Activated naive CD4-positive, alpha-beta T cell treated with anti-CD3 and anti-CD28 coated beads, Interleukin-2, amount 50 U/mL, for 72 hours (primary cell): ENCODE measurements around the gene KCNQ1. TPM values are rescaled to one million over a fixed set of nuclear protein-coding genes. Genes with fewer than 3 reads are reported as not detected.

Source experiments
- ATAC-seq, 2 donors: fragments of 150-1000 bp; cut with Tn5 transposase; 2 replicates each; pipeline ENCODE4 v1.10.0; 2021; ENCODE audit warnings: mild to moderate bottlenecking in 2 of 2, moderate library complexity in 2 of 2
- DNase-seq, 2 donors: peaks; one replicate each; pipeline ENCODE4 v3.0.0; 2021 to 2022; ENCODE audit warnings: low spot score in 2 of 2
- H3K27ac Mint-ChIP-seq, 2 donors: one replicate each; pipeline ENCODE4 v1.8.0; 2022; ENCODE audit warnings: mild to moderate bottlenecking in 2 of 2, mixed read lengths in 2 of 2
- H3K36me3 Mint-ChIP-seq, 2 donors: one replicate each; pipeline ENCODE4 v1.8.0; 2022; ENCODE audit warnings: mixed read lengths in 2 of 2
- H3K9me3 Mint-ChIP-seq, 2 donors: one replicate each; pipeline ENCODE4 v1.8.0; 2022; ENCODE audit warnings: mixed read lengths in 2 of 2
- total RNA-seq, 2 donors: library from RNA; stranded (reverse); gene quantifications; one replicate each; pipeline ENCODE4 v1.2.3, GENCODE V29; 2022

Gene KCNQ1
- total RNA-seq, 2 donors from 2014 or later: 12.2 to 19.3 TPM

DNA sequence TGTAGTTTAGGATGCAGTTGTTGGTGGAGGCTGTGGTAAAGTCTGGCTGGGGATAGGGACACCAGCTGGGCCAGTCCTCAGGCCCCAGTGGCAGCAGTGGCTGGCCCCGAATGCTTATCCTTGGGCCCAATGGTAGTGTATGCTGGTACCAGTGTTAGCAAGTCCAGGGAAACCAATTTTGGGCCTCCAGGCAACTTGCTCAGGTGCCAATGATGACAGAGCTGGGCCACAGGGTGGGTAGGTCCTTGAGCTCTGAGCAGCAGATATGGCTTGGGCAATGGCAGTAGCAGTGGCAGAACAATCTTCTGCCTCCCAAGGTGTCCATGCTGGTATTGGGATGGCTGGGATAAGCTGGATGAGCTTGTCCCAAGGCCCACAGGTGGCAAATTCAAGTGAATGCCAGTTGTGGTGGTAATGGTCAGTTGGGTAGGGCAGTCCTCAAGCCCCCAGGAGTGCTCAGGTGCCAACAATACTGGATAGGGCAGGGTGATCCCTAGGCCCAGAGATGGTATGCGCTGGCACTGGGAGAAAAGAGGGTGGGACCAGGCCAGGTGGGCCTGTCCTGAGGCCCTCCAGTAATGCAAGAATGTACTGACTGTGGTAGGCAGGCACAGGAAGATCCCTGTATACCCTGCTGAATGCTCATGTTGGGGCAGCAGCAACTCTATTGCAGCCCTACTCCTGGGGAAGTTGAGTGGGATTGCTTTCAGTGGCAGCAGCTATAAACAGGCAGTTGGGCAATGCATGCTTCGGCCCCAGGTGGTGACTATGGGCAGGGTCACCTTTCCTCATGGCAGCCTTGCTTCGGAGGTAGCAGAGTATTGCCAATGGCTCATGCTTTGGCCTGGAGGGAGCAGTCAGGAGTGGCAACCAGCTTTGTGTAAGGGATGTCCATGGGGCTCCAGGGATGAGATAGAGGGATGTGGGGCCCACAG lies 200.3 kb downstream of the KCNQ1 start:
- no peak overlapping the region for H3K27ac Mint-ChIP-seq
- DNase-seq (no peak), ATAC-seq (no peak)
- H3K36me3 Mint-ChIP-seq: peaks cover 68 to 83% of the 10 kb centered on the region in 2 donors
- H3K9me3 Mint-ChIP-seq: peaks cover 56 to 60% of the 10 kb centered on the region in 2 donors

DNA sequence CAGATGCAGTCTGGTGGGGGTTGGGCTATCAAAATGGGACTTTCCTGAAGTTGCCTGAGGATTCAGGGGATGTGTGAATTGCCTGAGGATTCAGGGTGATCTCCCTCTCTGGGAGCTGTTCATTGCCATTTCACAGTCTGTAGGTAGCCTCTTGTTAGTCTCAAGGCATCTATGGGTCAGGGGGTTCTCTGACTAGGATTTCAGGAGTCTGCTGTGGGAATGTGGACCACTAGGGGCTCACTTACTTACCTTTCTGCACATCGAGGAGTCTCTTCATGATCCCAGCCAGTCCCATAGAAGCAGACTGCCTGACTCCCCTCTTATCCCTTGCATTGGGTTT lies 200.9 kb downstream of the KCNQ1 start:
- ATAC-seq (no peak), DNase-seq (no peak)
- Mint-ChIP-seq H3K9me3 (peaks cover 57 to 59% of the 10 kb centered on the region in 2 donors), H3K36me3 (peaks cover 68 to 83% of the 10 kb centered on the region in 2 donors), H3K27ac (no peak overlapping the region)

DNA sequence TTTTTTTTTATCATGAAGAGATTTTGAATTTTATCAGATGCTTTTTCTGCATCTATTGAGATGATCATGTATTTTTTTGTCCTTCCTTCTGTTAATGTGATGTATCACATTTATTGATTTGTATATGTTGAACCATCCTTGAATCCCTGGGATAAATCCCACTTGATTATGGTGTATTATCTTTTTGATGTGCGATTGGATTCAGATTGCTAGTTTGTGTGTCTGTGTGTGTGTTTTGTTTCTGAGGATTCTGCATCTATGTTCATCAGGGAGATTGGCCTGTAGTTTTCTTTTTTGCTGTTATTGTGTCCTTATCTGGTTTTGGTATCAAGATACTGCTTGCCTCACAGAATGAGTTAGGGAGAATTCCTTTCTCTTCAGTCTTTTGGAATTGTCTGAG lies 202.4 kb downstream of the KCNQ1 start:
- Mint-ChIP-seq H3K36me3 (peaks cover 61 to 73% of the 10 kb centered on the region in 2 donors), H3K9me3 (peaks cover 49 to 58% of the 10 kb centered on the region in 2 donors), H3K27ac (no peak overlapping the region)
- no peak for DNase-seq
- ATAC-seq: no peak

DNA sequence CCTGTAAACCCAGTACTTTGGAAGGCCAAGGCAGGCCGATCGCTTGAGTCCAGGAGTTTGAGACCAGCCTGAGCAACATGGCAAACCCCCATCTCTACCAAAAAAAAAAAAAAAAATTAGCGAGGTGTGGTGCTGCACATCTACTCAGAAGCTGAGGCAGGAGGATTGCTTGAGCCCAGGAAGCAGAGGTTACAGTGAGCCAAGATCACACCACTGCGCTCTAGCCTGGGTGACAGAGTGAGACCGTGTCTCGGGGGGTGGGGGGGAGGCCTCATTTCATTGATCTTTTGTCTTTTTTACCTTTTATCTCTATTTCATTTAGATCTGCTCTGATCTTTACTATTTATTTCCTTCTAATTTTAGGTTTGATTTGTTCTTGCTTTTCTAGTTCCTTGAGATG lies 203.1 kb downstream of the KCNQ1 start:
- ATAC-seq (no peak), DNase-seq (no peak)
- H3K36me3 Mint-ChIP-seq: peaks cover 61 to 70% of the 10 kb centered on the region in 2 donors
- peaks cover 43 to 52% of the 10 kb centered on the region in 2 donors for H3K9me3 Mint-ChIP-seq
- no peak overlapping the region for H3K27ac Mint-ChIP-seq

DNA sequence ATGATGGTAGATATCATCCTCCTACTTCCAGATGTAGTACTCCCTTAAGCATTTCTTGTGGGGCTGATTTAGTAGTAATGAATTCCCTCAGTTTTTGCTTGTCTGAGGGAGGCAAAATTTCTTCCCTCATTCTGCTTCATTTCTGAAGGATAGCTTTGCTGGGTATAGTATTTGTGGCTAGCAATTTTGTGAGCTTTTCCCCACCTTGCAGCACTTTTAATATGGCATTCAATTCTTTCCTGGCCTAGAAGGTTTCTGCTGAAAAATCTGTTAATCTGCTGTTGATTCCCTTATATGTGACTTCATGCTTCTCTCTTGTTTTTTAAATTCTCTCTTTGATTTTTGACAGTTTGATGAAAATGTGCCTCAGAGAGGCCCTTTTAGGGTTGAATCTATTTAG lies 204.6 kb downstream of the KCNQ1 start:
- H3K9me3 Mint-ChIP-seq: peaks cover 32 to 39% of the 10 kb centered on the region in 2 donors
- H3K36me3 Mint-ChIP-seq: peaks cover 46 to 58% of the 10 kb centered on the region in 2 donors
- H3K27ac Mint-ChIP-seq: no peak overlapping the region
- ATAC-seq (no peak), DNase-seq (no peak)

DNA sequence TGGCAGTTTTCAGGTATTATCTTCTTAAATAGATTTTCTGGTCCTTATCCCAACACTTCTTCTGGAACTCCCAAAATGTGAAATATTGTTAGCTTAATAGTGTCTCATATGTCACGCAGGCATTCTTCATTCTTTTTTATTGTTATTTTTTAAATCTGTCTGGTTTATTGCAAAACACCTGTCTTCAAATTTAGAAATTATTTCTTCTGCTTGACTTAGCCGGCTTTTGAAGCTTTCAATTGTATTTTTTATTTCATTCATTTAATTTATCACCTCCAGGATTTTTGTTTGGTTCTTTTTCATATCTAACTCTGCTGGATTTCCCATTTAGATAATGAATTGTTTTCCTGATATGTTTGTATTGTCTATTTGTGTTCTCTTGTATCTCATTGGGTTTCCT lies 205.0 kb downstream of the KCNQ1 start:
- no peak for ATAC-seq
- peaks cover 28 to 36% of the 10 kb centered on the region in 2 donors for H3K9me3 Mint-ChIP-seq

DNA sequence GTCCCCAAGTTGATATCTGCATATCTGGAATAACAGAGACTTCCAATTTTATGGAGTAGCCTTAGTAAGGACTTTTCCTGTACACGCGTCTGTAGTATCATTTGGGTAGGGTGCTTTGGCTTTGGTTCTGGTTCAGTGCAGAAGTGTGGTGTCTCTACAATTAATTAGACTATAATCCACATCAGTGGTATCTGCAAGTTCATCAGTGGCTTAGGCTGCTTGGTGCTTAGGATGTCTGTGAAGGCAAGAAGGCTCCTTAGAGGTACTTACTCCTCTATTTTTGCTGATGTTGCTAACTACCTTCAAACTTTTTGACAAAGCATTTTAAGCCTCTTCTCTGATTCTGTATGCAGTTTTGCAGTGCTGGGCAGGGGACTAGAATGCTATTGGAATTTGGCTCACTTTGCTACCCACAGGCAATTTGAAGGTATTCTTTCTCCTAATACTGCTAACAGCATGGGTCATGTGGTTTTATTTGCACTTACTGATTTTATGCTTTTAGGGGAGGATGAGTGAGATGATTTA lies 205.6 kb downstream of the KCNQ1 start:
- Mint-ChIP-seq H3K27ac (no peak overlapping the region), H3K36me3 (peaks cover 42 to 48% of the 10 kb centered on the region in 2 donors), H3K9me3 (peaks cover 24 to 36% of the 10 kb centered on the region in 2 donors)
- no peak for ATAC-seq
- no peak for DNase-seq

More for the DNA sequence above, 205.0 kb downstream of the KCNQ1 start:
- H3K27ac Mint-ChIP-seq: no peak overlapping the region
- DNase-seq: no peak
- H3K36me3 Mint-ChIP-seq: peaks cover 42 to 53% of the 10 kb centered on the region in 2 donors

DNA sequence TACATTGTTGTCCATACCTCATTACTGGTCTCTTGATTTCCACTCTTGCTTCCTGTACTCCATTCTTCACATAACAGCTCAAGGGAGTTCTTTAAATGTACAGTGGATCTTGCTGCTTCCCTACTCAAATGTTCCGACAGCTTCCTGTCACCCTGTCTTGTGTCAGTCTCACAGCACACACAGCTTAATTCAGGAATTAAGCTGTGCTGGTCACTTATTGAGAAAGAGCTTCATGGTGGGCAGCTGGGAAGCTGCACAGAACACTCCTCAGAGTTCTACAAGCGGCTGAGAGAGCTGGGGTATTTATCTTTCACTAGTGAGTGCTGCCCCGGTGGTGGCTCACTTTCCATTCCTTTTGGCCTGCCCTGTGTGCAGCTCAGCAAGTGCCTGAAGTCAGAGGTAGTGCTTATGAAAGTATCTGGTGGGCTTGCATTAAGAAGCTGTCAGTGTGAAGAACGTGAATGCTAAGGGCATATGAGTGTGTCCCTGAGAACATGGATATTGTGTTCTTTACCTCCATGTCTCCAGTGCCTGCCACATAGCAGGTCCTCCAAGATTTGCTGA lies 206.3 kb downstream of the KCNQ1 start:
- Mint-ChIP-seq H3K9me3 (peaks cover 24 to 36% of the 10 kb centered on the region in 2 donors), H3K27ac (no peak overlapping the region)

DNA sequence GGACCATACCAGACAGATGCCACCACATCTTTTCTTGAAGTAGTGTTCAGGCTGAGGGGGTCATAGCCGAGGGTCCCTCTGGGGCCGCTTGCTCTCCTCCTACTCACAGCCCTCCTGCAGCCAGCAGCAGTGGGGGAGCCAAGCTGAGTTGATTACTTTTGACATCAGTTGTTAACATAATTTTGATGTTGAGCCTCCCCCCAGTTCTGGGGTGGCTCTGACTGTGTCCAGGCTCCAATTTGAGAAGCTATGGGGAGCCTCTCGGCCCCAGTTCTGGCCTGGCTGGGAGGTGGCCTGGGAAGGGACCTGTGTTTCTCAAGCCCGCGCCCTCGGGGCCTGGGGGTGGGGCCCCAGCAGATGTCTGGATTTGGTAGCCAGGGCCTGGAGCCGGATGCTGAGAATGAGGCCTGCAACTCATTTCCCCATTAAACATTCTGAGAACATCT lies 207.0 kb downstream of the KCNQ1 start:
- Mint-ChIP-seq H3K27ac (no peak overlapping the region), H3K36me3 (peaks cover 40 to 42% of the 10 kb centered on the region in 2 donors), H3K9me3 (peaks cover 23 to 35% of the 10 kb centered on the region in 2 donors)
- DNase-seq: no peak
- no peak for ATAC-seq

More for the DNA sequence above, 206.3 kb downstream of the KCNQ1 start:
- peaks cover 42 to 46% of the 10 kb centered on the region in 2 donors for H3K36me3 Mint-ChIP-seq
- no peak for DNase-seq
- no peak for ATAC-seq

DNA sequence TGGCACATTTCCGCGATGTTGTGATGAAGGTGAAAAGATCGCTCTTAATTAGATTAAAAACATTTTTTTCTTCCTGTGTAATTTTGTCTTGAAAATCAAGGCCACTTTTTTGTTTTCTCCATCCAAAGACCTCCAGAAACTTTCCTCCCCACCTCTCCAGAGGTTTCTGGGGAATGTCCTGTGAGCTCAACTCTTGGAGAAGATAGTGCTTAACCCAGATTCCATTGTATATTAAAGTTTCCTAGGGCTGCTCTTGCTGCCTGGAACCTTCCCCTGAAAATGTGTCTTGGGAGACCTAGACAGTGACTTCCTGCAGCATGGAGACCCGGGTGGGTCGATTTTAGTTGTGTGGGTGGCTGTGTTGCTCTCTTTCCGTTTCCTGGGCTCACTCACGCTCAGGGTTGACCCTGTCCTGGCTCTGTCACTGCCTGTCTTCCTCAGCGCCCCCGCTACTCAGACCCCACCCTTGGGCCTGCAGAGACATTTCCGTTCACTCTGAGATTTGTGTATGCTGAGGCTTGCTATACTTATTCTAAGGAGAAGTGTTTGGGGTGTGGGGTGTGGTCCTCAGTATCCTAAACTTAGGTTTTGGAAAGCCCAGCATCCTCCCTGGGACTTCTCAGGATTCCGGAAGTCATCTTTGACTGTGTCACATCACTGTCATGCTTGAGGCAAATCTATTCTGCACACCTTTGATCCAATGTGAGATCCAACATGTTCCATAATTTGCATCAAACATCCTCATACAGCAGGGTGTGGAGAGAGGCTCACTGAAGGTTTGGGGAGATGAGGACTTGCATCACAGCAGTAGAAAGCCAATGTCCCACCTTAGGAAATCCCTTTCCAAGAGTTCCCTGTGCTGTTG lies 207.8 kb downstream of the KCNQ1 start:
- DNase-seq (no peak), ATAC-seq (no peak)
- H3K36me3 Mint-ChIP-seq: peaks cover 33 to 35% of the 10 kb centered on the region in 2 donors
- peaks cover 16 to 28% of the 10 kb centered on the region in 2 donors for H3K9me3 Mint-ChIP-seq
- no peak overlapping the region for H3K27ac Mint-ChIP-seq

DNA sequence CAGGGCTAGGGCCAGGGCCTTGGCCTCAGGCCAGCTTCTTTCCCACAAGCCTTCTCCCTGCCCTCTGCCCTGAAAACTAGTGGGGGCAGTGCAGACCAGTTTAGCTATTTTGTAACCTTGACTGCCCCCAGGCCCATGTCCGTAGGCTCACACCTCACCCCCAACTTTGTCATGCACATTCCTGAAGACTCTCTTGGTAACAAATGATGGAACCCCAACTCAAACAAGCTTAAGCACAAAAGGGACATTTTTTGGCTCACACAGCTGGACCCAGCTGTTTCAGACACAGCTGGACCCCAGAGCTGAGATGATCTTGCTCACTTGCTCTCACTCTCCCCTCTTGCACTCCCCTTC lies 208.4 kb downstream of the KCNQ1 start:
- H3K9me3 Mint-ChIP-seq: peaks cover 16 to 24% of the 10 kb centered on the region in 2 donors
- no peak for ATAC-seq

DNA sequence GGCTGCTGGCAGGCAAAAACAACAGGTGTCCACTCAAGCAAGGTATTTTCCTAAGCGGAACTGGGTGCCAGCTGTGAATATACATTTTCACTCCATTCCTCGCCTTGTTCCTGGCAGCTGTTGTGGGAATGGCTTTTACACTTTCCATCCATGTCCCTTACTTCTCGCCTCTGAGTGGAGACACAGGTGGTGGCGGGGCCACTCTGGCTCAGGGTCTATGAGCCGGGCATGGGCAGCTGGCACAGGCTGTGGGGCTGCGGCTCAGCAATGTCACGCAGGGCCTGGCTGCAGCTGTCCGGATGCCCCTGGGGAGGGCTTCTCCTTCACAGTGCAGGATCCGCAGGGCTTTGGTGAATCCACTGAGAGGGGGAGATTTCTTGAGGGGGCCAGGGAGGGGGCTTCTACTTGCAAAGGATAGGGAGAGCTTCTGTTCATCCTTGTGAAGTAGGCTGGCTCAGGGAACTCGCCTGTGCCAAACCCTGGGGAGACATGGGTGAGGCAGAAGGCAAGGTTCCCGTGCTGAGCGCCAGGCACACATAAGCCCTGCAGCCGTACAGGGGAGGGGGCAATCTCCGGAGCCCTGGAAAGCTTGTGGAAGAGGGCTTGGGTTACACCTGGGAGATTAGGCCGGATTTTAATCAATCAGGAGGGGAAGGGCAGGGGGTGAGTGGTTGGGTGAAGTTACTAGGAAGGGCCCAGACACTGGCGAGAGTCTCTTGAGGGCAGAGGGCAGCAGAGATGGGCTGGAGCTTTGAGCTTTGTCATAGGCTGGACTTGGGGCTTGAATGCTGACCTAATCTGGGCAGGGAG lies 209.3 kb downstream of the KCNQ1 start:
- no peak overlapping the region for H3K27ac Mint-ChIP-seq
- H3K36me3 Mint-ChIP-seq: peaks cover 26 to 27% of the 10 kb centered on the region in 2 donors
- no peak for ATAC-seq
- peaks cover 15 to 19% of the 10 kb centered on the region in 2 donors for H3K9me3 Mint-ChIP-seq
- no peak for DNase-seq

More for the DNA sequence above, 208.4 kb downstream of the KCNQ1 start:
- Mint-ChIP-seq H3K36me3 (peaks cover 27 to 29% of the 10 kb centered on the region in 2 donors), H3K27ac (peak overlapping the region in 1 of 2 donors; percentile 62)
- DNase-seq: no peak

DNA sequence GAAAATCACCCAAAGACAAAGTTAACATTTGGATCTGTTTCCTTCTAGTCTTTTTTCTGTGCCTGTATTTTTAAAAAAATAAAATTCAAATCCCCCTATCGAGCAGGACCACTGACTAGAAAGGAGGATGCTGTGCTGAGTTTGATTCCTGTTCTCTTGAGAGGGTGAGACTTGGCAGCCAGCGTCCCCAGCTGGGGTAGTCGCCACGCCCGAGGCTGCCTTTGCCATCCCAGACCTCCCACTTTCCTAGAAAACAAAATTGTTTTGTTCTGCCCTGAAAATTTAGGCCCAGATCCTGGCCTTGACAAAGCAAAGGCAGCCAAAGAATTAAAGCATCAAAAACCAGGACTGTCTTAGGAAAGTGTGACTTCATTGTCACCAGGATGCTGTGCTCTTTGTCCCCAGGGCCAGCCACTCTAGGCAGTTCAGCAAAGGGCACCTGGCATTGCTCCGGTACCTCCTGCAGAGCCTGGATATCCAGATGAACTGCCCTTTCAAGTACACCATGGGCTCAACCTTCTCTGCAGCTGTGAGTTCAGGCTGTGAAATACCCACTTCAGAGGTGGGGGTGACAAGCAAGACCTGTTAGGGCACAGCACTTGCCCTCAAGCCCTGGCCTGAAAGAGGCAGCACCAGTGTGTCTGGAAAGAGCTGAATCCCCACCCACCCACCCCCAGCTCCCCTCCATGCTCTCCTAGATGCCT lies 210.4 kb downstream of the KCNQ1 start:
- DNase-seq (no peak), ATAC-seq (no peak)
- peaks cover 7 to 8% of the 10 kb centered on the region in 2 donors for H3K9me3 Mint-ChIP-seq
- H3K36me3 Mint-ChIP-seq: peaks cover 18 to 23% of the 10 kb centered on the region in 2 donors
- H3K27ac Mint-ChIP-seq: no peak overlapping the region

DNA sequence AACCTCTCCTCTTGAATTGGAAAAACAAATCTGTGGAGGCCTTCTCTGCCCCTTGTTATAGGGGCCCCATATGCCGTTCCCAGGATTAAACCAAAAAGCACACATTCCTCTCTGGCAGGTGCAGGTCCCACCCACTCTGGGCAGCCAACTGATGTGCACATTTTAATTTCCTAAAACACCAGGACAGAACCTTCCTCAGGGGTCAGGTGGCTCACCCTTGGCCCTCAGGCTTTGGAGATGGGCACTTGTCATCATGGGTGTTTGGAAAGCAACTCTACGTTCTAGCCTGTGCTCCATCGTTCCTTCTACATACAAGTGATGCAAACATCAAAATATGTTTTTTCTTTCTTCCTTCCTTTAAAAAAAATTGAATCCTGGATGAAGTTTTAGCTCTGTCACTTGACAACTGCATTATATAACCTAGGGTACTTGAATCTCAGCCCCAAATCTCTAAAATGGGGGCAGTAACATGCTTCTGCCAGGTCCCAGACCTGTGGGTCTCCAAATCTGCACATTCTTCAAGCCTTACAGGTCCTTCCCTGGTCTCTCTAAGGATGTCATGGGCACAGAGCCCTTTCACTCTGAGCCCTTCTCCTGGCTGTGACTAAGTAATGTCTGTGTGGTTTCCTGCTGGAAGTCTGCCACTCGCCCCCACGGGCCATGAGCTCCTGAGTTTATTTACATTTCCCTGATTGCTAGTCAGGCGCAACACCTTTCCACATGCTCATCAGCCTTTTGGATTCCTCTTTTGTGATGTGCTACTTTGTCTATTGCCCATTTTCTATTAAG lies 211.2 kb downstream of the KCNQ1 start:
- ATAC-seq (no peak), DNase-seq (no peak)
- Mint-ChIP-seq H3K36me3 (peaks cover 13 to 23% of the 10 kb centered on the region in 2 donors), H3K9me3 (peaks cover under 1 to 6% of the 10 kb centered on the region in 2 donors), H3K27ac (peak overlapping the region in 1 of 2 donors; percentile 70)
